Mesenchymal stem cell (in vitro differentiated cells and primary cell): ENCODE measurements around the gene PLCH2.

Experiments
- DNase-seq: peaks from one replicate; pipeline ENCODE4 v3.0.0-alpha.2; 2013
- H2AFZ ChIP-seq: one replicate; pipeline ENCODE4 v1.6.1; 2013; ENCODE audit warnings: low read depth, mild to moderate bottlenecking, control low read depth, inconsistent platforms, low read length, moderate library complexity
- H2AK5ac ChIP-seq: 2 replicates; pipeline ENCODE4 v1.6.1; 2013; ENCODE audit warnings: low read length, moderate library complexity, mild to moderate bottlenecking, inconsistent platforms; ENCODE audit not compliant: severe bottlenecking
- H2BK120ac ChIP-seq: one replicate; pipeline ENCODE4 v1.6.1; 2013; ENCODE audit warnings: low read depth, mild to moderate bottlenecking, inconsistent platforms, low read length, moderate library complexity
- H2BK12ac ChIP-seq, 2 experiments: one replicate each; pipeline ENCODE4 v1.6.1; 2013; ENCODE audit warnings: inconsistent platforms in 2 of 2, low read length in 2 of 2, mild to moderate bottlenecking in 2 of 2, moderate library complexity in 2 of 2, control low read depth in 1 of 2
- H2BK15ac ChIP-seq: one replicate; pipeline ENCODE4 v1.6.1; 2013; ENCODE audit warnings: mild to moderate bottlenecking, low read depth, inconsistent platforms; ENCODE audit not compliant: poor library complexity, severe bottlenecking
- H2BK5ac ChIP-seq: 2 replicates; pipeline ENCODE4 v1.6.1; 2013; ENCODE audit warnings: low read depth, mild to moderate bottlenecking, low read length, control low read depth, inconsistent platforms; ENCODE audit not compliant: poor library complexity, severe bottlenecking
- H3K14ac ChIP-seq, 2 experiments: one replicate each; pipeline ENCODE4 v1.6.1; 2013; ENCODE audit warnings: inconsistent platforms in 2 of 2, low read length in 2 of 2, control low read depth in 1 of 2, mild to moderate bottlenecking in 1 of 2, moderate library complexity in 1 of 2
- H3K18ac ChIP-seq, 2 experiments: one replicate each; pipeline ENCODE4 v1.6.1; 2013; ENCODE audit warnings: inconsistent platforms in 2 of 2, low read length in 2 of 2, control low read depth in 1 of 2, low read depth in 1 of 2, mild to moderate bottlenecking in 1 of 2
- H3K23ac ChIP-seq, 2 experiments: one replicate each; pipeline ENCODE4 v1.6.1; 2013; ENCODE audit warnings: inconsistent platforms in 2 of 2, low read length in 2 of 2, mild to moderate bottlenecking in 2 of 2, moderate library complexity in 2 of 2, control low read depth in 1 of 2
- H3K27ac ChIP-seq: 2 replicates; pipeline ENCODE4 v1.5.1; 2013; ENCODE audit warnings: mild to moderate bottlenecking, moderate library complexity, low read length, control low read depth, inconsistent platforms; ENCODE audit not compliant: poor library complexity, severe bottlenecking
- H3K27me3 ChIP-seq, 2 experiments: 2 replicates each; pipeline versions ENCODE4 v1.6.1 to v1.7.0; 2013; ENCODE audit warnings: low read length in 2 of 2, mild to moderate bottlenecking in 2 of 2, moderate library complexity in 2 of 2, control low read depth in 1 of 2, inconsistent platforms in 1 of 2; ENCODE audit not compliant: control insufficient read depth in 1 of 2, insufficient read depth in 1 of 2
- H3K36me3 ChIP-seq, 2 experiments: 2 replicates each; pipeline versions ENCODE4 v1.6.1 to v1.7.0; 2013; ENCODE audit warnings: low read length in 2 of 2, control low read depth in 1 of 2, inconsistent platforms in 1 of 2, low read depth in 1 of 2, mild to moderate bottlenecking in 1 of 2; ENCODE audit not compliant: insufficient read depth in 2 of 2, control insufficient read depth in 1 of 2
- H3K4ac ChIP-seq, 2 experiments: one replicate each; pipeline ENCODE4 v1.6.1; 2013; ENCODE audit warnings: inconsistent platforms in 2 of 2, low read length in 2 of 2, mild to moderate bottlenecking in 2 of 2, moderate library complexity in 2 of 2, control low read depth in 1 of 2, low read depth in 1 of 2
- H3K4me1 ChIP-seq: 2 replicates; pipeline ENCODE4 v1.6.1; 2013; ENCODE audit warnings: low read depth, low read length, control low read depth; ENCODE audit not compliant: control insufficient read depth, insufficient read depth
- H3K4me2 ChIP-seq: 2 replicates; pipeline ENCODE4 v1.6.1; 2013; ENCODE audit warnings: low read length, mild to moderate bottlenecking, inconsistent platforms; ENCODE audit not compliant: poor library complexity, severe bottlenecking
- H3K4me3 ChIP-seq, 2 experiments: 2 replicates each; pipeline versions ENCODE4 v1.5.1 to v1.7.0; 2013; ENCODE audit warnings: low read length in 2 of 2, mild to moderate bottlenecking in 2 of 2, control low read depth in 1 of 2, low read depth in 1 of 2; ENCODE audit not compliant: insufficient read depth in 1 of 2
- H3K79me1 ChIP-seq: replicated peaks from 2 replicates; pipeline ENCODE4 v1.6.1; 2013; ENCODE audit warnings: mild to moderate bottlenecking, control low read depth, low read length, inconsistent platforms; ENCODE audit not compliant: poor library complexity, severe bottlenecking
- H3K9ac ChIP-seq: 2 replicates; pipeline ENCODE4 v1.7.0; 2013; ENCODE audit warnings: mild to moderate bottlenecking, low read length, moderate library complexity
- H3K9me3 ChIP-seq: 2 replicates; pipeline ENCODE4 v1.7.0; 2013; ENCODE audit warnings: mild to moderate bottlenecking, low read length; ENCODE audit not compliant: control insufficient read depth
- H4K8ac ChIP-seq: one replicate; pipeline ENCODE4 v1.6.1; 2013; ENCODE audit warnings: inconsistent platforms, mild to moderate bottlenecking, low read length, moderate library complexity
- H4K91ac ChIP-seq: one replicate; pipeline ENCODE4 v1.6.1; 2013; ENCODE audit warnings: mild to moderate bottlenecking, low read length, inconsistent platforms
- WGBS: methylation state at CpG from one replicate; pipeline ENCODE4 v1.1.7; 2013; ENCODE audit warnings: mixed read lengths; 5-methylcytosine and 5-hydroxymethylcytosine counted together

PLCH2 gene

DNA sequence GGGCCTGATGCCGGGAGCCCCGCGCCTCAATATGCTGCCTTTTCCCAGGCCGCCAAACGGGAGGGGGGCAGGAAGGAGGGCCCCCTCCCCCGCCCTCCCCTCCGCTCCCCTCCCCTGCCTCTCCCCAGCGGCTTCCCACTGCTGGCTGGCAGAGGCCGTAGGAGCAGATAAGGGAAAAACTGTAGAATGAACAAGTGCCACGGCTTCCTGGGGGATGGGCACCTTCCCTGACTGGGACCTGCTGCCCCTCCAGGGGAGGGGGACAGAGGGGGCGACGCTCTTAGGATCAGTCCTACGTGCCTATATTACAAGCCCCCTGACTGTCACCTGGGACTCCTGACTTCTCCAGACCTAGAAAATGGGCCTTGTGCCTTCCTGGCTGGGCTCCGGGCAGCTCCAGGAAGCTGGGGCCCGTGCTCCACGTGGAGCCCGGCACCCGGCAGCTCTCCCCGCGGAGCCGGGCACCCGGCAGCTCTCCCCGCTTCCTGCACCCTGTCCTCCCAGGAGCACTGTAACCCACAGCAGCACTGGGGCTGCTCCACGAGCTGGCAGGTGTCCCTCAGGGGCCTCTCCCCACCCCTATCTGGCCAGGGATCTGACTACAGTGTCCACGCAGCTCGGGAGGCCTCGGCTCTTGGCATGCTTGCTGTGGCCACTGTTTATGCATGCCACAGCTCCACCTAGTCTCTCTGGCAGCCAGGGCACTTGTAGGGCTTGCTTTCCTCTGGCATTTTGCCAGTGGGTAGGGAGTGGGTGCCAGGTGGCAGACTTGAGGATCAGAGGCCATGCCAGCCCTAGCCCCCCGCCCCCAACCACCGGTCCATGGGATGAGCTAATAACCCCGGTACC is 54.6 kb downstream of the PLCH2 start:
- H3K27ac ChIP-seq, result no peak overlapping the region
- no peak overlapping the region for H3K9ac ChIP-seq
- no peak overlapping the region for H4K8ac ChIP-seq
- no peak overlapping the region for H2BK15ac ChIP-seq
- peak overlapping the region; percentile 59 for H3K4me2 ChIP-seq
- no peak overlapping the region for H2AFZ ChIP-seq
- no peak overlapping the region for H2BK5ac ChIP-seq
- peaks cover 29 to 69% of the 10 kb centered on the region in 2 experiments for H3K27me3 ChIP-seq
- no peak overlapping the region for H3K4ac ChIP-seq
- no peak overlapping the region for H4K91ac ChIP-seq
- 45% methylated on average over 23 of the region's 30 CpGs for WGBS
- peak overlapping the region in 1 of 2 experiments; percentile 29 for H3K14ac ChIP-seq
- no peak for DNase-seq
- H3K36me3 ChIP-seq, result peaks cover 0 to 3% of the 10 kb centered on the region in 2 experiments
- H3K79me1 ChIP-seq, result no peaks in the 10 kb centered on the region
- H2AK5ac ChIP-seq, result no peak overlapping the region
- H3K23ac ChIP-seq, result peak overlapping the region in 1 of 2 experiments; percentile 27
- H2BK120ac ChIP-seq, result no peak overlapping the region
- H3K4me3 ChIP-seq, result no peak overlapping the region
- H3K9me3 ChIP-seq, result no peaks in the 10 kb centered on the region
- H2BK12ac ChIP-seq, result no peak overlapping the region
- H3K18ac ChIP-seq, result no peak overlapping the region
- peaks cover 65% of the 10 kb centered on the region for H3K4me1 ChIP-seq

DNA sequence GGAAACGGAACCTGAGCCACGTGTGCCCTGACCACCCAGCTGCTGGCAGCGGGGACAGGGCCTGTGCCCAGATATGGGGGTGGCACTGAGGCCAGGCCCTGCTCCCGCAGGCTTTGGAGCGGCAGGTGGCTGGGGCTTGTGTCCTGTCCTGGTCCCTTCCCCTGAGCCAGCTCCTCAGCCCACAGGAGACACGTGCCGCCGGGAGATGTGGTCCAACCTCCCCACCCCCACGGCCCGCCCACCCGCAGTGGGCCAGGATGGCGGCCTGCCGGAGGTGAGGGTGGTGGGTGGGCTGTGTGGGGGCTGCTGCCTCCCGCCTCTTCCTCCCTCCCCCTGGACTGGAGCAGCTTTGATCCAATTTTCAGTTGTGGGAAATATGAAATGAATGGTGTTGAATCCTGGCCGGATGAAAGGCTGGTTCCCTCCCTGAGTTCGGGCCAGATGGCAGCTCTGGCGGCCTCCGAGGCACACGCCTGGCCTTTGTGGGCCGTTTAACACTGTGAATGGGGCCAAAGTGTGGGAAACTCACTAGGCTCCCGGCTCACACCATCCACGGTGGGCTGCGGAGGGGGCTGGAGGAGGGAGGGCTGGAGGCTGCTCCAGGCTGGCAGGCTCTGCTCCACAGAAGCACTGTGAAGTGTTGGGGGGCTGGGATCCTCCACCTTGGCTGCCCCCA is 56.5 kb downstream of the PLCH2 start:
- Histone ChIP-seq H2BK12ac (no peak overlapping the region), H3K9me3 (no peaks in the 10 kb centered on the region), H3K4ac (no peak overlapping the region)

DNA sequence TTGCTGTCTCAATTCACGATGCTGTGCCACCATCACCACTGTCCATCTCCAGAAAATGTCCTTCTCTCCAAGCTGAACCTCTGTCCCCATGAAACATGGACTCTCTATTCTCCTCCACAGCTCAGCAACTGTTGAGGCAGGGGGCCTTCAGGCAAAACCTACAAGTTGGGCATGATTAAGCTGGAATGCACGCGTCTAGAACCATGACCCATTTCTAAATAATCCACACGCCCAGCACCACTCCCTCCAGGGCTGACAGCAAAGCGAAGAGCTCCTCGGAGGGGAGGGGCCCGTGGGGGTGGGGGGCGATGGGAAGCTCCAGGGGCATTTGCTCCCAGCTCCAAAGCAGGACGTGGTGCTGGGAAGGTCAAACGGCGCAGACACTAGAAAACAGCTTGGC is 57.3 kb downstream of the PLCH2 start:
- no peak overlapping the region for H3K4me2 ChIP-seq
- H3K4me3 ChIP-seq, result no peak overlapping the region
- WGBS, result 79% methylated on average over 10 of the region's 11 CpGs
- no peak overlapping the region for H3K9ac ChIP-seq
- no peak overlapping the region for H2BK5ac ChIP-seq
- no peak overlapping the region for H3K27ac ChIP-seq
- H3K4me1 ChIP-seq, result peaks cover 53% of the 10 kb centered on the region
- H2BK12ac ChIP-seq, result no peak overlapping the region
- no peaks in the 10 kb centered on the region for H3K9me3 ChIP-seq
- H4K91ac ChIP-seq, result no peak overlapping the region
- no peak overlapping the region for H2AK5ac ChIP-seq
- no peak for DNase-seq
- H2BK15ac ChIP-seq, result no peak overlapping the region
- H3K4ac ChIP-seq, result no peak overlapping the region
- H3K14ac ChIP-seq, result no peak overlapping the region
- H3K18ac ChIP-seq, result no peak overlapping the region
- H3K79me1 ChIP-seq, result no peaks in the 10 kb centered on the region
- peaks cover 0 to 3% of the 10 kb centered on the region in 2 experiments for H3K36me3 ChIP-seq
- H4K8ac ChIP-seq, result no peak overlapping the region
- no peak overlapping the region for H2AFZ ChIP-seq
- H3K27me3 ChIP-seq, result peaks cover 22 to 80% of the 10 kb centered on the region in 2 experiments
- H3K23ac ChIP-seq, result no peak overlapping the region
- H2BK120ac ChIP-seq, result no peak overlapping the region

More for the DNA sequence above, 56.5 kb downstream of the PLCH2 start:
- Histone ChIP-seq H3K4me1 (peaks cover 59% of the 10 kb centered on the region), H3K27ac (no peak overlapping the region), H4K8ac (no peak overlapping the region), H3K79me1 (no peaks in the 10 kb centered on the region), H3K4me3 (no peak overlapping the region), H3K4me2 (no peak overlapping the region), H3K14ac (no peak overlapping the region), H3K36me3 (peaks cover 0 to 3% of the 10 kb centered on the region in 2 experiments), H2BK15ac (no peak overlapping the region), H2AFZ (no peak overlapping the region), H3K27me3 (peaks cover 26 to 83% of the 10 kb centered on the region in 2 experiments), H3K23ac (no peak overlapping the region), H3K18ac (no peak overlapping the region), H4K91ac (no peak overlapping the region), H3K9ac (no peak overlapping the region), H2BK120ac (no peak overlapping the region), H2BK5ac (no peak overlapping the region), H2AK5ac (no peak overlapping the region)
- DNase-seq, result no peak
- 83% methylated on average over 18 of the region's 23 CpGs for WGBS

DNA sequence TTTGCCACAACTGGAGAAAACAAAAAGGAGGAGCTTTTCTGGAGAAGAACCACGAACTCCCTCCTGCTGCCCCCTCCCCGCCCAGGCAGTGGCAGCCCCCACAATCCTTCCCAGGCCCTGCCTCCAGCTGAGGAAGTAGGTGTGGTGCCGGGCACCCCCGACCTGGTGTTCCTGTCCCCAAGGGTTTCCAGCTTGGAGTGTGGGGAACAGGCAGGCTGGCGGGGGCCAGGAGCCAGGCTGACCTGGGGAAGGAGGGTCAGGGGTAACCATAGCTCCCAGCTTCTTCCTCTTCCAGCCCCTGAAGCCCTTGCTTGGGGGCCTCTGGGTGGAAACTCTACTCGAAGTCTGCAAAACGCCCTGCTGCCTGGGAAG is 58.2 kb downstream of the PLCH2 start:
- Histone ChIP-seq H3K4me2 (no peak overlapping the region), H3K4me1 (peaks cover 47% of the 10 kb centered on the region), H3K4me3 (no peak overlapping the region), H2AFZ (no peak overlapping the region), H4K8ac (no peak overlapping the region), H3K9me3 (no peaks in the 10 kb centered on the region), H3K79me1 (no peaks in the 10 kb centered on the region), H3K27ac (no peak overlapping the region), H3K18ac (no peak overlapping the region), H3K36me3 (peaks cover 0 to 3% of the 10 kb centered on the region in 2 experiments), H3K27me3 (peaks cover 15 to 79% of the 10 kb centered on the region in 2 experiments), H2BK15ac (no peak overlapping the region), H4K91ac (no peak overlapping the region), H3K14ac (no peak overlapping the region), H3K4ac (no peak overlapping the region), H2BK5ac (no peak overlapping the region), H2BK120ac (no peak overlapping the region), H2BK12ac (peak overlapping the region in 1 of 2 experiments; percentile 15), H2AK5ac (no peak overlapping the region), H3K9ac (no peak overlapping the region), H3K23ac (no peak overlapping the region)
- DNase-seq, result no peak
- 59% methylated on average over 4 of the region's 7 CpGs for WGBS
